Prostate gland (tissue), 2 donors: ENCODE results near the gene ZNF616.

Experiments used
- CTCF ChIP-seq, 4 experiments: fragments of 200-600 bp in 2 of 4; fragments of 450-650 bp in 2 of 4; sonication (generic) in 2 of 4; IDR thresholded peaks; 1 replicate in 3 of 4; 2 replicates in 1 of 4; pipeline ENCODE4 v1.5.1; 2016 to 2019; ENCODE audit warnings: antibody characterized with exemption in 4 of 4, mild to moderate bottlenecking in 2 of 4, moderate library complexity in 2 of 4
- POLR2A ChIP-seq: fragments of 450-650 bp; IDR thresholded peaks from one replicate; pipeline ENCODE4 v1.6.1; 2016; ENCODE audit warnings: antibody characterized with exemption, mild to moderate bottlenecking
- POLR2AphosphoS5 ChIP-seq: sonication (generic); formaldehyde crosslinking; IDR thresholded peaks from one replicate; pipeline ENCODE4 v1.6.1; 2017; ENCODE audit warnings: antibody characterized with exemption

GRCh38 chr19:52155596-52156359 lies 16.0 kb upstream of the ZNF616 start:
- TF ChIP-seq CTCF (IDR thresholded peaks at IDR 0.05) (no peak), POLR2A (no peak), POLR2AphosphoS5 (no peak)
